Measurements from ENCODE around the gene SHPK.
A peak's percentile ranks its signal among the peaks of the same experiment; 100 is the strongest.

SHPK gene, protein sequence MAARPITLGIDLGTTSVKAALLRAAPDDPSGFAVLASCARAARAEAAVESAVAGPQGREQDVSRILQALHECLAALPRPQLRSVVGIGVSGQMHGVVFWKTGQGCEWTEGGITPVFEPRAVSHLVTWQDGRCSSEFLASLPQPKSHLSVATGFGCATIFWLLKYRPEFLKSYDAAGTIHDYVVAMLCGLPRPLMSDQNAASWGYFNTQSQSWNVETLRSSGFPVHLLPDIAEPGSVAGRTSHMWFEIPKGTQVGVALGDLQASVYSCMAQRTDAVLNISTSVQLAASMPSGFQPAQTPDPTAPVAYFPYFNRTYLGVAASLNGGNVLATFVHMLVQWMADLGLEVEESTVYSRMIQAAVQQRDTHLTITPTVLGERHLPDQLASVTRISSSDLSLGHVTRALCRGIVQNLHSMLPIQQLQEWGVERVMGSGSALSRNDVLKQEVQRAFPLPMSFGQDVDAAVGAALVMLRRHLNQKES

GRCh38 chr17:3636154-3636907 lies at the start of gene SHPK, which contains the start of gene CTNS:
Gene SHPK (minus strand): TSS chr17:3636250. CDS start chr17:3636219, 31 bp downstream.
Gene CTNS (plus strand): TSS chr17:3636760. CDS start chr17:3640207, 3,447 bp downstream.
- DNase-seq, result peak; percentile 98

GRCh38 chr17:3685174-3685573 lies 49.1 kb upstream of the SHPK start:
- no peak for DNase-seq

- peak; percentile 47 for DNase-seq
These were observed 47.0 kb upstream of the SHPK start for GRCh38 chr17:3683054-3683511.

DNA sequence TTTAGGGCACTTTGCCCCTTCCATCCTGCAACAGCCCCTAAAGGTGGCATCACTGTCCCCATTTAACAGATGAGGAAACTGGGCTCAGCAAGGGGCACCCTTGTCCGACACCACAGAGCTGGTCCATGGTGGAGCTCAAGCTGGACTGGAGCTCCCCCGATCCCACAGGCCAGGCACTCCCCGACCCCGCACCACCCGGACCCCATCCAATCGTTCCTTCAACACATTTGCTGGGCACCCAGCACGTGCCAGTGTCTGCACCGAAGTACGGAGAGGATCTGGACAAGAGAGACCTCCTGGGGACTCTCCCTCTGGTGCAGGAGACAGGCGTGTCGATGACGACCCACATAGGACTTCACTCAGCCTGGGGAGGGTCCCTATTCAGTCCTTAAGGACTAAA lies 46.0 kb upstream of the SHPK start:
- no peak for DNase-seq

DNA sequence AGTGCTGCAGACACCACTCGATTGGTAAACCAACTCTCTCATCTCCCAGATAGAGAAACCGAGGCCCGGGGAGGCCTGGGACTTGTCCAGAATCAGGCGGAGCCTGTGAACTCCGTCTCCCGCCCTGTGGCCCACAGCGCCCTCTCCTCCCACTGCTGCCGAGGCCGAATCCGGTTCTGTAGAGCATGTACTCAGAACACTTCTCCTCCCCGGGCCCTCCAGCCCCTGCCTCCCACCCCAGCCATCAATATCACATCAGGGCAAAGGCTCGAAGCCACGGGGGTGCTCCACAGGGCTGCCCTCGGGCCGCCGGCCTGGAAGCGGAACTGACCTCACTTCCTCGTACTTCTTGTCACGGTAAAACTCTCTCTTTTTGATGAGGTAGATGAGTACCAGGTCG lies 45.5 kb upstream of the SHPK start:
- DNase-seq, result no peak

DNA sequence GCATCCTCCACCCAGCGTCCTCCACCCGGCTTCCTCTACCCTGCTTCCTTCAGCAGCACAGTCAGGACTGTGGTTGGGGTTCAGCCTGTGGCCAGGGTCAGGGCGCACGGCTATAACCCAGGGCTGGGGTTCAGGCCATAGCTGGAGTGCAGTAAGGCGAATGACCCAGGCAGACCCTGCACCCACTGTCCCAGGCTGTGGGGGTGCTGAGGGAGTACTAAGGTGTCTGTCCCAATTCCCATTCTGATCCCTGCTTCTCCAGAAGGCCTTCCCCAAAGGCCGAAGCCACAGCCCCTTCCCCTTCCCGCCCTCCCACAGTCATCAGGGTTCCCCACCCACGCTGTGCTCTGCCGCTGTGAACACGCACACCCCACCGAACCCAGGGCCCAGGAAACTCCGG lies 45.0 kb upstream of the SHPK start:
- DNase-seq, result no peak

- no peak for DNase-seq
These were observed 43.6 kb upstream of the SHPK start for GRCh38 chr17:3679531-3680126.

DNA sequence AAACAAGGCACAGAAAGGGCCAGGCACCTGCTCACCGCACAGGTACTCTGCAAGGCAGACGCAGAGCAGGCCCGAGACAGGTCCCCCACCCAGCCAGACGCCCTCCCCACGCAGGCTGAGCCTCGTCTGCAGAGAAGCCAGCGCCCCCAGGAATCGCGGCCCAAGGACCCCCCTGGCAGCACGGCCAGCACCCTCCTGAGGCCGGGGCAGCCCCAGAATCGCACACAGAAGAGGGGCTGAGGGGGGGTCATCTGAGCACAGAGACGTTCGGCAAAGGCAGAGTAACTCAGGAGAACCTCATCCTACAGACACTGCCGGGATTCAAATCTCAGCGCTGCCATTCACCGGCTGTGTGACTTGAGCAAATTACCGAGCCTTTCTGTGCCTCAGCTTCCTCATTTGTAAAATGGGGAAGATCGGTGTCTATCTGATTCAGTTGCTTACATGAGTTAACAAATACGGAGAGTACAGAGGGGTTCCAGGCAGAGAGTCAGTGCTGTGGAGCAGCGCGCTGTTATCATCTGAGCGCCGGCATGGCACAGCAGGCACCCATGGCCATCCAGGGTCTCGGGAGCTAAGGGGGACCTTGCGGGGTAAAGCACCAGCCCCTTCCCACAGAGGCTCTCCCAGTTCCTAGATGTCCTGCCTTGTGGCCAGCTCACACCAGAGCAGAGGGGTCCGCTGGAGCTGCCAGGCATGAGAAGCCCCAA lies 42.9 kb upstream of the SHPK start:
- no peak for DNase-seq

GRCh38 chr17:3678095-3678820 lies 42.2 kb upstream of the SHPK start:
- DNase-seq, result no peak

GRCh38 chr17:3675886-3676285 lies 39.8 kb upstream of the SHPK start:
- no peak for DNase-seq

GRCh38 chr17:3672571-3672970 lies 36.5 kb upstream of the SHPK start:
- no peak for DNase-seq

- no peak for DNase-seq
These were observed 33.5 kb upstream of the SHPK start for GRCh38 chr17:3669548-3669947.

DNA sequence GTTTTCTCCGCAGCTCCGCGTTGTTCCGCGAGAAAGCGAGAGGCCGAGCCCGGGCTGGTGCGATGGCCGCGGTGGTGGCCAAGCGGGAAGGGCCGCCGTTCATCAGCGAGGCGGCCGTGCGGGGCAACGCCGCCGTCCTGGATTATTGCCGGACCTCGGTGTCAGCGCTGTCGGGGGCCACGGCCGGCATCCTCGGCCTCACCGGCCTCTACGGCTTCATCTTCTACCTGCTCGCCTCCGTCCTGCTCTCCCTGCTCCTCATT lies 33.0 kb upstream of the SHPK start:
- no peak for DNase-seq

DNA sequence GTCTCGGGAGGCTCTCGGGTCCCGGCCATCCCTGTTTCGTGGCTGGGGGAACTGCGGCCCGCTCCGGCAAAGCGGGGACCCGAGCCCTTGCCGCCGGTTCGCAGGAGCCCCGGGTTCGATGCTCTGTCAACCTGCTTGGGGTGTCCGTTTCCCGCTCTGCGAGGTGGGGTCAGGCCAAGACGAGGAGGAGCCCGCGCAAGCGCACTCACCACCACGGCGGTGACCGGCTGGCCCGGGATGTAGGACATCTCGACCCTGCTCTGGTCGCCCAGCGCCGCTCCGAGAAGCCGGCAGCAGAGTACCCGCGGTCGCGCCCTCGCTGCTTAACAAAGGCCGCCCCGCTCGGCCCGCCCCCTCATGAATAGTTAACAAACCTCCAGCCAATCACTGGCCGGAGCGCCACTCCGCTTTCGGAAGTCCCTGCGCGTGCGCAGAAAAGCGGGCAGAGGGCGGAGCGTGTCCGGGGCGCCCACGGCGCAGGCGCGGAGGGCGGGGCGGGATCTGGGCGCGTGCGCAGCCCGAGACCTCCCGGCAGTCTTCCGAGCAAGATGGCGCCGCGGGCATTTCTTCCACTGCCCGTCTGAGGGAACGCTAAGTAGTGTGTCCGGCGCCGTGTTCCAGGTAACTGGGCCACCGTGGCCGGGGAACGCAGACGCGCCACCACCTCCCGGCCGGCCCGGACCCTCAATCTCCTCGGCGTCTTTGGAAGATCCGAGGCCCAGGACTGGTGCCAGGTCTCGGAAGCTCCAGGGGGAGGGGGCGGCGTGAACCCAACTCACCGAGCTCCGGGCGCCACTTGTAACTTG lies 32.4 kb upstream of the SHPK start, which contains the start of the genes EMC6 and TAX1BP3:
Gene EMC6, plus strand, starts transcription at position 534 of the 806 bp plus-strand sequence. CDS start 335 bp downstream, outside the sequence.
Gene TAX1BP3, minus strand, starts transcription at position 300 of the 806 bp plus-strand sequence. Its CDS starts 52 bp downstream, at position 248.
- DNase-seq, result peak; percentile 98

DNA sequence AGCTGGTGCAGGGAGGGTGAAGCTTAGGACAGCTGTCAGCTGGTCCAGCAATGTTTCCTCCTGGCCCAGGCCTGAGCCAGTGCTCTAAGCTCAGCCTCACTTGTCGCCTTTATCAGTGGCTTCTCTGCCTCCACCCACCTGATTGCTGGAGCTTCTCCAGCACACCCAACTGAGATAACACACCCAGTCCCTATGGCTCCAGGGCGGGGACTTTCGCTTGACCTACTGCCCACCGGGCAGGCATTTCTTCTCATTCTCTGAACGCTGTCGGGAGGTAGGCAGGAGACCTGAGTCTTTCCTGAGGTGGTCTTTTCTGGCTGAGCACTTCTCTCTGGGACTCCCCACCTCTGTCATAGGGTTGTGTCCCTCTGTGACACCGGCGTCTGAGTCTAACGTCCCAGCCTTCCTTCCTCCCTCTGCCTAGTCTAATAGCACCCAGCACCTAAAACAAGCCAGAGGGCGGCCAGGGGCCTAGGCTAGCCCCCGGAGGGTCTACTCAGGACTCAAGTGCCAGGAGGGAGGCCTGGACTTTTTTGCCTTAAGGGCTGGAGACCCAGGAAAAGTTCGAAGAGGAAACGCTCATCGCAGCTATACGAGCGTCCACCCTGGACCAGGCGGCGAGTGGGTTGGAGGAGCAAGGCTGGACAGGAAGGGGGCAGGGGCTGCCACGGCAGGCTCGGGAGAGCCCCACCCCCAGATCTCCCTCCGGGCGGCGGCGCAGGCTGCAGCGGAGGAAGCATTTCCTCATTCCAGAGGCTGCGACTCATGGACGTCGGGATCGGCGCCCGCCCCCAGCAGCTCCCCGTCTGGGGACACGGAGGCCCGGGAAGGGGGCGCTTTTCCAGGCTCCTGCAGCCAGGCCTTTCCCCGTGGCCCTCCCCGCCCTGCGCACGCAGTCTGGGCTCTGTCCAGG lies 31.6 kb upstream of the SHPK start:
- peak; percentile 96 for DNase-seq

- DNase-seq, result no peak
These were observed 30.5 kb upstream of the SHPK start for GRCh38 chr17:3666516-3666915.

- no peak for DNase-seq
These were observed 29.8 kb upstream of the SHPK start for GRCh38 chr17:3665834-3666233.

GRCh38 chr17:3663102-3664011 lies 27.3 kb upstream of the SHPK start:
- DNase-seq, result no peak

GRCh38 chr17:3660311-3660891 lies 24.4 kb upstream of the SHPK start:
- no peak for DNase-seq

Data from EL (cell line).